Testis (tissue), 3 donors: ENCODE measurements around the gene RGS3. TPM values are rescaled to one million over a fixed set of nuclear protein-coding genes. Genes with fewer than 3 reads are reported as not detected.

ENCODE experiments used
- DNase-seq: peaks from one replicate; pipeline ENCODE4 v3.0.0-alpha.2; 2019
- H3K27ac ChIP-seq, 2 donors: fragments of 200-600 bp; sonication (generic); one replicate each; pipeline ENCODE4 v1.5.1; 2019
- H3K27me3 ChIP-seq: fragments of 200-600 bp; sonication (generic); one replicate; pipeline ENCODE4 v1.5.1; 2019
- H3K36me3 ChIP-seq: fragments of 200-600 bp; sonication (generic); one replicate; pipeline ENCODE4 v1.5.1; 2017; ENCODE audit warnings: low read depth; ENCODE audit errors: missing control alignments
- H3K4me1 ChIP-seq: fragments of 200-600 bp; sonication (generic); one replicate; pipeline ENCODE4 v1.5.1; 2019
- H3K4me3 ChIP-seq, 2 donors: fragments of 200-600 bp; sonication (generic); one replicate each; pipeline ENCODE4 v1.5.1; 2017 to 2019
- H3K9me3 ChIP-seq: fragments of 200-600 bp; sonication (generic); one replicate; pipeline ENCODE4 v1.5.1; 2017
- POLR2A ChIP-seq: fragments of 450-650 bp; IDR thresholded peaks from one replicate; pipeline ENCODE4 v1.6.1; 2017; ENCODE audit warnings: antibody characterized with exemption, mild to moderate bottlenecking, moderate library complexity
- WGBS, 2 donors: methylation state at CpG; one replicate each; pipeline ENCODE4 v1.1.5; 2018; 5-methylcytosine and 5-hydroxymethylcytosine counted together
- intact Hi-C: fragments of 100-400 bp; cut with DNase I; formaldehyde crosslinking; loops from one replicate; pipeline ENCODE4 v1.15.1; 2023; ENCODE audit warnings: low total_unique reads
- polyA plus RNA-seq: library from polyadenylated mRNA; stranded (reverse); fragments of 350-450 nt; fragmentation: Illumina TruSeq; extraction: RNeasy Lipid Tissue Mini Kit (QIAGEN cat#74804); gene quantifications from one replicate; pipeline ENCODE4 v1.2.3, GENCODE V29; 2014; ENCODE audit warnings: low read depth, low replicate concordance; ENCODE audit not compliant: insufficient read depth
- total RNA-seq, 2 donors: library from RNA; depleted of rRNA; stranded (reverse); fragments of >200 nt; gene quantifications; one replicate each; pipeline ENCODE4 v1.2.3, GENCODE V29; 2016
- TF ChIP-seq, protein P1 (sequence below), 3 experiments: fragments of 450-650 bp in 2 of 3; fragments of 200-600 bp in 1 of 3; sonication (generic) in 1 of 3; IDR thresholded peaks; one replicate each; pipeline ENCODE4 v1.5.1; 2016 to 2019; ENCODE audit warnings: antibody characterized with exemption in 3 of 3, mild to moderate bottlenecking in 2 of 3, moderate library complexity in 1 of 3

RGS3 gene
- total and polyA plus RNA-seq, 3 donors from 2014 or later, result 84.8 to 125 (median 119) TPM

DNA sequence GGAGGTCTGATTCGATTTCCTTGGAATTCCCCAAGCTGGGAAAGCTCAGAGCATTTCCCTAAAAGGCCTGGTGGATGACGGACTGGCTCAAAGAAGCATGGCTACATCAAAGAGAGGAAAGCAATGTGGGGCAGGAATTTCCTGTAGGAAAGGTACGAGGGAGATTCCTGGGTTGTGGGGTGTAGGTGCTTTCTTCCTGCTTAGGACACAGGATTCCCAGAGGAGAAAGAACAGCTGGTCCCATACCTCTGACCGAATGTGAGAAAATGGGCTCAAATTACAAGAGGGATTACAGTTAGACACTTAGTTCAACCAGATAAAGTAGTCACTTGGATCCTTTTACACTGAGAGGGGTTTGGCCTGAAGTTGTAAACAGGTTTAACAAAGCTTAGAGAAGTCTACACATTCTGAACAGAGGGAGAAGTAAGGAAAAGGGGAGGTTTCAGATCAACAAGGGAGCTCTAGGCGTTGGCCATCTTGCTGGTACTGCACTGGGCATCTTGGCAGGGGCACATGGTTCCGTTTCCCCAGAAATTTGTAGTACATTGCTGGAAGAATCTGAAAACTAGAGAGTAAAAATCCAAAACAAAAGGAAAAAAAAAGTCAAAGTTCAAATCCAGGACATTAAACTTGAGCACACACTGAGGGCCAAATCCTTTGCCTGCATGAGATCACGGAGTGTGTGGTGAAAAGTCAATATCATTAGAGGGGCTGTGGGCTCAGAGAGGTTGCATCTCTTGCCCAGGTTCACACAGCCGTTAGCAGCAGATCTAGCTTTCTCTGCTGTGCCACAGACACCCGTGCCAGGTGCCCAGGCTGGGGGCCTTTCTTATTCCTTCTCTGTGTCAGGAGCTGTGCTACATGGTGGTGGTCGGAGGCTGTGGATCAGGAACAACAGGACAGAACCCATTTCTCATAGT lies 171.3 kb downstream of the RGS3 start:
- Histone ChIP-seq H3K27me3 (no peaks in the 10 kb centered on the region), H3K9me3 (no peaks in the 10 kb centered on the region), H3K36me3 (no peaks in the 10 kb centered on the region), H3K27ac (no peak overlapping the region), H3K4me3 (no peak overlapping the region), H3K4me1 (peaks cover 5% of the 10 kb centered on the region)
- intact Hi-C loops, result no loop called here
- 63 to 66% methylated on average over 9 to 10 of the region's 10 CpGs for WGBS, 2 donors
- no peak for TF ChIP-seq POLR2A
- TF ChIP-seq, protein P1, sequence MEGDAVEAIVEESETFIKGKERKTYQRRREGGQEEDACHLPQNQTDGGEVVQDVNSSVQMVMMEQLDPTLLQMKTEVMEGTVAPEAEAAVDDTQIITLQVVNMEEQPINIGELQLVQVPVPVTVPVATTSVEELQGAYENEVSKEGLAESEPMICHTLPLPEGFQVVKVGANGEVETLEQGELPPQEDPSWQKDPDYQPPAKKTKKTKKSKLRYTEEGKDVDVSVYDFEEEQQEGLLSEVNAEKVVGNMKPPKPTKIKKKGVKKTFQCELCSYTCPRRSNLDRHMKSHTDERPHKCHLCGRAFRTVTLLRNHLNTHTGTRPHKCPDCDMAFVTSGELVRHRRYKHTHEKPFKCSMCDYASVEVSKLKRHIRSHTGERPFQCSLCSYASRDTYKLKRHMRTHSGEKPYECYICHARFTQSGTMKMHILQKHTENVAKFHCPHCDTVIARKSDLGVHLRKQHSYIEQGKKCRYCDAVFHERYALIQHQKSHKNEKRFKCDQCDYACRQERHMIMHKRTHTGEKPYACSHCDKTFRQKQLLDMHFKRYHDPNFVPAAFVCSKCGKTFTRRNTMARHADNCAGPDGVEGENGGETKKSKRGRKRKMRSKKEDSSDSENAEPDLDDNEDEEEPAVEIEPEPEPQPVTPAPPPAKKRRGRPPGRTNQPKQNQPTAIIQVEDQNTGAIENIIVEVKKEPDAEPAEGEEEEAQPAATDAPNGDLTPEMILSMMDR (IDR thresholded peaks at IDR 0.05), result no peak
- no peak for DNase-seq

DNA sequence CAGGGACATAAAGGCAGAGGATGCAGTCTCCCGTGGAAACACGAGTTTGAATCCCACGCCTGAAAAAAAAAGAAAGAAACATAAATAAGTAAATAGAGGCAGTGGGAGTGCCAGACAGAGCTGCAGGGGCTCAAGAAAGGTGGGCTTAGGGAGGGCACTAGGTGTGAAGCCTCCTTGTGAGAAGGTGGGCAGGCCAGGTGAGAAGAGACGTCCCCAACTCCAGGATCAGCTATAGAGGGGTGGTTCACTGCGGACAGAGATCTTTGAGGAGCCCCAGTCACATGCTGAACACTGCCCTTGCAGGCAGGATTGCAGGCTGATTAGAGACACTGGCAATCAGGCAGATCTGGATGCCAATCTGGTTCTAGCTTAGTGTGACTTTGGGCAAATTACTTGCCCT lies 172.1 kb downstream of the RGS3 start:
- Histone ChIP-seq H3K9me3 (no peaks in the 10 kb centered on the region), H3K4me3 (no peak overlapping the region), H3K27ac (no peak overlapping the region), H3K36me3 (no peaks in the 10 kb centered on the region), H3K4me1 (peaks cover 5% of the 10 kb centered on the region), H3K27me3 (no peaks in the 10 kb centered on the region)
- no peak for DNase-seq
- TF ChIP-seq, protein P1 (IDR thresholded peaks at IDR 0.05), result no peak
- no peak for TF ChIP-seq POLR2A
- WGBS, 2 donors, result 87 to 91% methylated on average over 5 of the region's 5 CpGs
- intact Hi-C loops, result no loop called here

DNA sequence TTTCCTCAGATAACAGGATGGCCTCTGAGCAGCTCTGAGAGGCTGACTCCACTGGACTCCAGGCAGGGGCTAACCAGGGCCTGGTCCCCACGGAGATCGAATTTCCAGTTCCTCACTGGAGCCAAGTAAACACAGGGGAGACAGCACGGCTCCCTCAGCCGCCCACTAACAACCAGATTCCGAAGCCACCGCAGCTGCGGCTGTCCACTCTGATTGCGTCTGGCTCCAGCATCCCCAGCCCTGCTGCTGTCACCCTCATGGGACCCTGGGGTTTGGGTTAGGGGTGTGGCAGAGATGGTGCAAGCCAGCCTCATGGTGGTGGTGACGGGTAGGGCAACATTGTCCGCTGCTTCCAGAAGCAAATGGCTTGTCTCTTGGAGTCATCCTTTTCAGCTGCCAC lies 172.6 kb downstream of the RGS3 start:
- WGBS, 2 donors, result 77 to 82% methylated on average over 8 to 10 of the region's 10 CpGs
- peaks cover 5% of the 10 kb centered on the region for H3K4me1 ChIP-seq
- H3K9me3 ChIP-seq, result no peaks in the 10 kb centered on the region
- no peaks in the 10 kb centered on the region for H3K36me3 ChIP-seq
- intact Hi-C loops, result no loop called here
- H3K4me3 ChIP-seq, result no peak overlapping the region
- H3K27me3 ChIP-seq, result no peaks in the 10 kb centered on the region
- no peak overlapping the region for H3K27ac ChIP-seq
- no peak for DNase-seq
- TF ChIP-seq POLR2A, result no peak
- TF ChIP-seq, protein P1 (IDR thresholded peaks at IDR 0.05), result no peak

DNA sequence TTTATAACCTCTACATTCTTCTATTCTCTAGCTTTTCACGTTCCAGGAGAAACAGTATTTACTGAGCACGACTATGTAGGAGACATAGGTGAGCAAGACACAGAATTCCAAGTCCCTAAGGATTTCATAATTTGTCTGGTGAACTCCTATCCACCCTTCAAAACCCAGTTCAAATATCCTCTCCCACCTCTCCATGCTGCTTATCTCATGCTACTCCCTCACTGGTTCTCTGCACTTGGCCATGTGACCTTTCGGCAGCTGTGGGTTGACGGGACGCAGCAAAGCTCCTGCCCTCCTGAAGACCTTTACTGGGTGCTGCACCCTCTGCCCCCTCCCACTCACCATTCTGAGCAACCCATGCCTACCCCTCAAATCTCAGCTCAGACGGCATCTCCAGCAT lies 173.2 kb downstream of the RGS3 start:
- H3K4me3 ChIP-seq, result no peak overlapping the region
- TF ChIP-seq, protein P1 (IDR thresholded peaks at IDR 0.05), result no peak
- TF ChIP-seq POLR2A, result no peak
- DNase-seq, result no peak
- 88 to 92% methylated on average over 6 of the region's 6 CpGs for WGBS, 2 donors
- no peaks in the 10 kb centered on the region for H3K36me3 ChIP-seq
- no peak overlapping the region for H3K27ac ChIP-seq
- intact Hi-C loops, result no loop called here
- no peaks in the 10 kb centered on the region for H3K27me3 ChIP-seq
- H3K4me1 ChIP-seq, result peaks cover 3% of the 10 kb centered on the region
- H3K9me3 ChIP-seq, result no peaks in the 10 kb centered on the region

DNA sequence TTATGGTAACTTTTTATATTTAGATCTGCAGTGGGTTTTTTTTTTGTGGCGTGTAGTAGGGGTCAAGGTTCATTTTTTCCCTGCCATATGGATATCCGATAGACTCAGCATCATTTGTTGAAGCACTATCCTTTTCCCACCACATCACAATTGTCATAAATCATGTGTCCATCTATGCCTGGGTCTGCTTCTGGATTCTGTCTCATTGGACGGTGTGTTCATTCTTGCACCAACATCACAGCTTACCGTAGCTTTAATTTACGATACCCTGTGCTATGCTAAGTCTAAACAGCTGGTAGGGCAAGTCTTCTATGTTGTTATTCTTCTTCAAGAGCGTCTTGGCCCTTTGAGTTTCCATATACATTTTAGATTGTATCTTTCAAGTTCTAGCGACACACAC lies 175.0 kb downstream of the RGS3 start:
- Histone ChIP-seq H3K9me3 (no peaks in the 10 kb centered on the region), H3K27me3 (no peaks in the 10 kb centered on the region), H3K4me1 (no peaks in the 10 kb centered on the region), H3K27ac (no peak overlapping the region), H3K36me3 (no peaks in the 10 kb centered on the region), H3K4me3 (no peak overlapping the region)
- intact Hi-C loops, result no loop called here
- 81 to 84% methylated on average over 7 of the region's 7 CpGs for WGBS, 2 donors
- DNase-seq, result no peak
- TF ChIP-seq POLR2A, result no peak
- TF ChIP-seq, protein P1 (IDR thresholded peaks at IDR 0.05), result no peak
